Measurements from ENCODE around the gene ADSS1.

- TF ChIP-seq CTCF (IDR thresholded peaks at IDR 0.05) (no peak), USF1 (CRISPR knock-in tag; IDR thresholded peaks at IDR 0.05) (no peak), CREB1 (CRISPR knock-in tag; IDR thresholded peaks at IDR 0.05) (no peak), MYBL2 (CRISPR knock-in tag; IDR thresholded peaks at IDR 0.05) (no peak), E2F5 (CRISPR knock-in tag; IDR thresholded peaks at IDR 0.05) (no peak)
Measured at GRCh38 chr14:104692261-104692938, 31.6 kb upstream of the ADSS1 start.
